GM12878 (cell line): ENCODE measurements around the gene HSD3B2. TPM values are rescaled to one million over a fixed set of nuclear protein-coding genes. Genes with fewer than 3 reads are reported as not detected.

Source experiments
- ATAC-seq: fragments of 200-7000 bp; cut with Tn5 transposase; 3 replicates; pipeline ENCODE4 v1.9.1; 2020; ENCODE audit warnings: mild to moderate bottlenecking, moderate library complexity
- BruUV-seq: library from RNA; stranded (reverse); fragments of 400-500 nt; replicated peaks from 2 replicates; lab custom pipeline; 2021; lab: Mats Ljungman, UMichigan
- CTCF ChIA-PET: fragments of 300-600 bp; sonication (Branson Sonifier 250); formaldehyde crosslinking; extraction: SDS; loops from one replicate; lab custom pipeline; 2021; ENCODE audit warnings: inconsistent platforms; lab: Yijun Ruan, JAX
- POLR2A ChIA-PET: fragments of 350-600 bp; formaldehyde crosslinking; extraction: SDS; loops from one replicate; lab custom pipeline; 2021; ENCODE audit warnings: inconsistent platforms; lab: Charles Lee
- RAD21 ChIA-PET: fragments of 300-600 bp; sonication (Branson Sonifier 250); formaldehyde crosslinking; loops from one replicate; lab custom pipeline; 2023; ENCODE audit warnings: antibody characterized with exemption; ENCODE audit not compliant: unreplicated experiment; lab: Charles Lee
- SMC1A ChIA-PET: fragments of 300-600 bp; sonication (Branson Sonifier 250); formaldehyde crosslinking; loops from one replicate; lab custom pipeline; 2023; ENCODE audit not compliant: unreplicated experiment, uncharacterized antibody; lab: Charles Lee
- DNase-seq: peaks from one replicate; pipeline ENCODE4 v3.0.0-alpha.2; 2011; ENCODE audit warnings: low read depth, low spot score
- FAIRE-seq: peaks from 3 replicates; lab custom pipeline; 2011; peaks lifted over from hg19 to GRCh38; lab: Jason Lieb, UNC
- H2AFZ ChIP-seq: 2 replicates; pipeline ENCODE4 v1.6.0; 2011; ENCODE audit warnings: low read depth, low read length, control low read depth; ENCODE audit not compliant: control insufficient read depth
- H3K27ac ChIP-seq: 2 replicates; pipeline ENCODE4 v1.5.1; 2011; ENCODE audit warnings: control low read depth; ENCODE audit not compliant: control insufficient read depth, insufficient read depth
- H3K27me3 ChIP-seq, 2 experiments: replicated peaks in 1 of 2; 2 replicates each; pipeline versions ENCODE4 v1.6.0 to v1.6.1; 2011; ENCODE audit warnings: low read length in 1 of 2; ENCODE audit not compliant: control insufficient read depth in 2 of 2, insufficient read depth in 2 of 2
- H3K36me3 ChIP-seq, 2 experiments: 2 replicates each; pipeline ENCODE4 v1.5.1; 2011; ENCODE audit warnings: low read length in 1 of 2; ENCODE audit not compliant: control insufficient read depth in 2 of 2, insufficient read depth in 2 of 2
- H3K4me1 ChIP-seq: 2 replicates; pipeline ENCODE4 v1.6.1; 2011; ENCODE audit warnings: mild to moderate bottlenecking, low read length, moderate library complexity, mixed read lengths; ENCODE audit not compliant: control insufficient read depth, insufficient read depth
- H3K4me2 ChIP-seq: 2 replicates; pipeline ENCODE4 v1.6.0; 2011; ENCODE audit warnings: control low read depth; ENCODE audit not compliant: control insufficient read depth, insufficient read depth
- H3K4me3 ChIP-seq: fragments of 200-600 bp; sonication (generic); 2 replicates; pipeline ENCODE4 v1.5.1; 2016
- H3K79me2 ChIP-seq: 2 replicates; pipeline ENCODE4 v1.6.0; 2011; ENCODE audit warnings: low read length; ENCODE audit not compliant: control insufficient read depth, insufficient read depth
- H3K9ac ChIP-seq: 2 replicates; pipeline ENCODE4 v1.8.0; 2011; ENCODE audit warnings: low read length, control low read depth, mixed read lengths; ENCODE audit not compliant: control insufficient read depth, insufficient read depth
- H3K9me3 ChIP-seq: replicated peaks from 3 replicates; pipeline ENCODE4 v1.5.1; 2011; ENCODE audit warnings: mild to moderate bottlenecking, low read length; ENCODE audit not compliant: control insufficient read depth, insufficient read depth
- H4K20me1 ChIP-seq: 2 replicates; pipeline ENCODE4 v1.6.0; 2011; ENCODE audit not compliant: control insufficient read depth, insufficient read depth
- DPF2 ChIP-seq: fragments of 450-650 bp; IDR thresholded peaks from 2 replicates; pipeline ENCODE4 v1.6.1; 2017; ENCODE audit warnings: mild to moderate bottlenecking
- KDM1A ChIP-seq: fragments of 200-600 bp; sonication (generic); IDR thresholded peaks from 2 replicates; pipeline ENCODE4 v1.6.1; 2016; ENCODE audit warnings: borderline replicate concordance
- MEF2B ChIP-seq: fragments of 450-650 bp; IDR thresholded peaks from 2 replicates; pipeline ENCODE4 v1.6.1; 2018; ENCODE audit warnings: mild to moderate bottlenecking, moderate library complexity; ENCODE audit not compliant: partially characterized antibody, poor library complexity, severe bottlenecking
- TCF12 ChIP-seq: IDR thresholded peaks from 2 replicates; pipeline ENCODE4 v1.6.1; 2011; ENCODE audit warnings: low read depth, mild to moderate bottlenecking, low read length
- ZBTB11 ChIP-seq: fragments of 450-650 bp; formaldehyde crosslinking; IDR thresholded peaks from 2 replicates; pipeline ENCODE4 v1.5.0; 2022; ENCODE audit warnings: mild to moderate bottlenecking, missing genetic modification characterization
- ZNF24 ChIP-seq: fragments of 450-650 bp; IDR thresholded peaks from 2 replicates; pipeline ENCODE4 v1.6.1; 2017; ENCODE audit warnings: antibody characterized with exemption, mild to moderate bottlenecking
- WGBS: methylation state at CpG from one replicate; pipeline ENCODE4 v1.1.6; 2016; ENCODE audit warnings: low lambda C conversion rate; ENCODE audit not compliant: insufficient replicate concordance, insufficient coverage; ENCODE audit errors: missing lambda C conversion rate; 5-methylcytosine and 5-hydroxymethylcytosine counted together
- in situ Hi-C: fragments of 300-500 bp; cut with MboI; formaldehyde crosslinking; loops from 9 replicates; pipeline ENCODE4 v1.14.3; 2018; ENCODE audit warnings: mixed read lengths
- intact Hi-C: fragments of 100-400 bp; cut with micrococcal nuclease; formaldehyde crosslinking; loops from one replicate; pipeline ENCODE4 v1.14.2; 2022; ENCODE audit not compliant: unreplicated experiment
- polyA plus RNA-seq, 11 experiments: library from polyadenylated mRNA; depleted of rRNA in 4 of 11; unstranded in 6 of 11; stranded (reverse) in 5 of 11; fragments of >200 nt; fragmentation: Nextera tagmentation in 4 of 11; fragmentation: Illumina TruSeq in 1 of 11; extraction: Ambion mirVana in 4 of 11; extraction: Trizol in 1 of 11; gene quantifications; 1 replicate in 1 of 11; 2 replicates in 10 of 11; pipeline versions ENCODE4 v1.2.1 to v1.2.3, GENCODE V29; 2011 to 2016; ENCODE audit warnings: inconsistent platforms in 2 of 11, missing spikeins in 2 of 11, low read depth in 1 of 11
- total RNA-seq, 4 experiments: library from RNA; depleted of rRNA in 3 of 4; stranded (reverse); fragments of >200 nt in 3 of 4; fragmentation: Illumina TruSeq in 1 of 4; extraction: Trizol in 1 of 4; gene quantifications; 2 replicates each; pipeline versions ENCODE4 v1.2.1 to v1.2.3, GENCODE V29; 2013 to 2021

Gene HSD3B2
- total and polyA plus RNA-seq, 10 of the 15 experiments (the other 5 are each of a cell fraction or from before 2014, with no cell fraction given), result 0.56 TPM; not detected in 9

- no peak for FAIRE-seq
These were observed 27.8 kb downstream of the HSD3B2 start for GRCh38 chr1:119442756-119443155.

More at GRCh38 chr1:119442756-119443155, 27.8 kb downstream of the HSD3B2 start:
- CTCF ChIA-PET, result interaction anchor here (0.9 kb wide), 1 partner anchor 11 kb away, joined by 3 read pairs; no protein-coding TSS in a partner anchor
- Histone ChIP-seq H3K9me3 (no peaks in the 10 kb centered on the region), H3K27me3 (no peaks in the 10 kb centered on the region), H3K36me3 (no peaks in the 10 kb centered on the region), H3K4me2 (no peak overlapping the region), H2AFZ (no peak overlapping the region), H4K20me1 (no peaks in the 10 kb centered on the region), H3K9ac (no peak overlapping the region), H3K4me3 (no peak overlapping the region), H3K4me1 (no peaks in the 10 kb centered on the region), H3K79me2 (no peaks in the 10 kb centered on the region), H3K27ac (no peak overlapping the region)
- SMC1A ChIA-PET, result no interaction called here
- BruUV-seq, result no TSS peak
- ATAC-seq, result no peak
- in situ Hi-C loops (no loop called here), intact Hi-C loops (no loop called here)
- POLR2A ChIA-PET, result no interaction called here
- TF ChIP-seq TCF12 (no peak), DPF2 (no peak), ZNF24 (no peak), ZBTB11 (no peak), MEF2B (no peak), KDM1A (no peak)
- 31% methylated on average over 6 of the region's 6 CpGs for WGBS
- RAD21 ChIA-PET, result no interaction called here
- DNase-seq, result no peak
